GM18907 (cell line): ENCODE measurements around the gene CCDC158.
"Not testable (repeated sequence)": the region's sequence is repeated elsewhere in the genome, so short reads cannot be mapped to it uniquely, and the experiment has no call there.

Experiments used
- ATAC-seq: cut with Tn5 transposase; IDR thresholded peaks from one replicate; pipeline ENCODE4 v1.9.1; 2021; ENCODE audit warnings: mild to moderate bottlenecking, moderate library complexity; ENCODE audit not compliant: unreplicated experiment

The CCDC158 gene

DNA sequence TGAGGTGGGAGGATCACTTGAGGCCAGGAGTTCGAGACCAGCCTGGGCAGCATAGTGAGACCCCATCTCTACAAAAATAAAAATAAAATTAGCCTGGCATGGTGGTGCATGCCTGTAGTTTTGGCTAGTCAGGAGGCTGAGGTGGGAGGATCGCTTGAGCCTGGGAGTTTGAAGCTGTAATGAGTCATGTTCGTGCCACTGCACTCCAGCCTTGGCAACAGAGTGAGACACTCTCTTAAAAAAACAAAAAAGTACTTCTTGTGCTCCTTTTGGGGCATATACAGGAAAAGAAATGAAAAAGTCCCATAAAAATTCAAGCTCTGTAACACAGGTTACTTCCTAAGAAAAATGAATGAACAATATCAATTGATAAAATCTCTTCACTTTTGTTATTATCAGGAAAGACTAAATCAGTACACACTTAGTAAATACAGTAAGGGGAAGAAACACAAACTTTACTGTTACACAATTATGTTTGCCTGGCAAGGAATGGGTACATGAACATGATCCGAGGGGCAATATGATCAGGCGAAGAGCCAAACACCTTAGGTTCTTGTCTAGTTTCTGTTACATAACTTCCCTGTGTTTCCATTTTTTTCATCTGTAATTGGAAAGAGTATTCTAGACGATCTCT lies 46.9 kb downstream of the CCDC158 start:
- no peak for ATAC-seq

- no peak for ATAC-seq
Measured at GRCh38 chr4:76366737-76367136, 54.2 kb downstream of the CCDC158 start.

- ATAC-seq: no peak
Measured at GRCh38 chr4:76365636-76366035, 55.3 kb downstream of the CCDC158 start.

GRCh38 chr4:76364763-76365162 lies 56.2 kb downstream of the CCDC158 start:
- ATAC-seq: no peak

- no peak for ATAC-seq
Measured at GRCh38 chr4:76363556-76364290, 57.2 kb downstream of the CCDC158 start.

GRCh38 chr4:76361689-76362412 lies 59.1 kb downstream of the CCDC158 start:
- no peak for ATAC-seq

GRCh38 chr4:76359881-76360466 lies 61.0 kb downstream of the CCDC158 start:
- not testable (repeated sequence) for ATAC-seq

GRCh38 chr4:76357981-76358380 lies 63.0 kb downstream of the CCDC158 start:
- ATAC-seq: no peak

DNA sequence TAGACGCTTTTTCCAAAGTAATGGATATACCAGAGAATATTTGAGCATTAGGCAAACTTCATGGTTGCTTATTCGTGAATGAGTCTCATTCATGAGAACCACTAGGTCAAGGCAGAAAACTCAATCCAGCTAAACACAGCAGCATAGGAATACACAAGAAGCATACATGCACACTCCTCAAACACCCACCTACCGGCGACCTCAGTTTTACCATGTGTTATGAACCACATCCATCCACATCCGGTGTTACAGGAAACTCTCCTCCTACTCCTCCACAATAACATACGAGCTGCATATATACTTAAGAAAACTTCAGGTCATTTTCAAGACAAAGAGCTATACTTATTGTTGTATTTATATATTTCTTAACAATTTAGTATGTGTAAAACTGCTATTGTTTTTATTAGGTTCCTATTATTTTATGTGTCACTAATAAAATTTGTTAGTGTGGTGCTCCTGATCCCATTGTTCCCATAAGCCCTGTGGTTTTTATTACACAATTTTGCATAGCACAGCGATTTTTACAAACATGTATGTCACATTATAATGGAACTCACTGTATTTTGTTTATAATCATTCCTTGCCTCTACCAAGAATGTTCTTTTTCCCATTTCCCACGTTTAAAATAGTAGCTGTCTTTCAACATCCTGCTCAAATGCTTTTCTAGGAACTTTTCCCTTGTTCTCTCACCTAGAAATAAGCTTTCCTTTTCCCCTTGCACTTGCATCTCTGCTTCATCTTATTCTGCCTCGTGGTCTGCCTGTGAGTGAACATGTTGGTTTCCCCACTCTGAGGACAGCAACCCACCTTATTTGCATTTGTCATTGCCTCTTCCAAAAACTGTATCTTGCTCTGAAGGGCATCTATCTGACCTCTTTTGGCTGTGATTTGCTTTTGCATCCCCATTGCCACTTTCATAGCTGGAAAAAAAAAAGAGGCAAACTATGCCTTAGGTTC lies 66.1 kb downstream of the CCDC158 start:
- ATAC-seq: no peak

DNA sequence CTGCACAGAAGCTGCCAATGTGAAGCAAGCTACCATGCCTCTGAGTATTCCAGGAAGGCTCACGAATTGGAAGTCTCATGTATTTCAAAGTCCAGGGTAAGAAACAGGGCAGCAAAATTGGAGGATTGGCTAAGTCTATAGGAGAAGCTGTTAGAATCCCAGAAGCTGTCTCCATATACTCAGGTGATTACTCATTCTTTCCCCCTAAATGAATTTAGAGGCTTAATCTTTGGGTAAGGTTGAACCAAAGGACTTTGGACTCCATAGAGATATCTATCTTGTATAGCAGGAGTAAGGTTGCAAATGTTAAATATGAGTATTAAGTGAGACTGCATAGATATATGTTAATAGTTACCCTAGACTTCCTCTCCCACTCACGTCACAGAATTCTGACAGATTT lies 78.1 kb downstream of the CCDC158 start:
- no peak for ATAC-seq

- ATAC-seq: no peak
Measured at GRCh38 chr4:76342191-76342590, 78.8 kb downstream of the CCDC158 start.

GRCh38 chr4:76341063-76341462 lies 79.9 kb downstream of the CCDC158 start:
- ATAC-seq: no peak

- ATAC-seq: no peak
Measured at GRCh38 chr4:76339364-76339763, 81.6 kb downstream of the CCDC158 start.

- no peak for ATAC-seq
Measured at GRCh38 chr4:76334885-76335284, 86.1 kb downstream of the CCDC158 start.

DNA sequence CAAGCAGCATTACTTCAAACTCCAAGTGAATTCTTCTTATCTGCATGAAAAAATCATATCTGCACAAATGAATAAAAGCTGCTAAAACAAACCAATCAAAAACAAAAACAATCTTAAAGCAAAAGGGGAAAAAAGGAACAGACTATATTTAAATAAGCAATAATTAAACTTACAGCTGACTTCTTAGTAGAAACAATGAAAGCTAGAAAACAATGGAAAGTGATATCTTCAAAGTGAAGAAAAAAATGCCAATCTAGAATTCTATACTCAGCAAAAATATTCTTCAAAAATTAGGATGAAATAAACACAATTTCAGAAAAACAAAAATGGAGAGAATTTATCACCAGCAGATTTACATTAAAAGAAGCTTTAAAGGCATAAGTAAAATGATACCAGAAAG lies 94.4 kb downstream of the CCDC158 start:
- ATAC-seq: no peak

DNA sequence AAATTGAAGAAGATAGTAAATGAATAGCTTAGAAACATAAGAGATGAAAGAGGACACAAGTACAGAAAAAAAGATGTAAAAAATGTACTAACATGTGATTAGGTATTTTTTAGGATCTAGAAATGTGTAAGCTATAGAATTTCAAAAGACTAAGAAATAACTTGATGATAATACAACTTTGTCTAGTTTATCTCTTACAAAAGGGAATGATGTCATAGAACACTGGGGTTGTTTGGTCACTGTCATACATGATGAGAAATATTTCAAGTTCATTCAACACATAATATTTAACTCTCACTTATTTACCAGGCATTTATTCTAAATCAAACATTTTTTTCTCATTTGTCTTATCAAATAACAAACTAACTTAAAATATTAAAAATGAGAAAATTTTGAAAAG lies 95.9 kb downstream of the CCDC158 start:
- no peak for ATAC-seq

DNA sequence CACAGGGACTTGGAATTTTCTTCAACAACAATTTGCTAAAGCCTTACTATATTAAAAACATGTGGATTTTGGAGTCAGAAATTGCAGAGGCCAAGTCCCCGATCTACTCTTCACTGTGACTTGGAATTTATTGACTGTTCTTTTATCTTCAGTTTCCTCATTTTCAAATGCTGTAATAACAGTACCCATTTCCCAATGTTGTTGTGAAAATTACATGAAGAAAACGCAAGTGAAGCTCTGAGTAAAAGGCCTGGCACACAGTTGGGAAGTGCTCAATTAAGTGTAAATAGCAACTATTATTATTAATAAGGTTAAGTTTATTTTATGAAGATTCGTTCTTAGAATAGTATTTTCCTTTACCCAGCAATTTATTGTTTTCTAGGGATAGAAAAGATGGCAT lies 98.7 kb downstream of the CCDC158 start:
- ATAC-seq: no peak

DNA sequence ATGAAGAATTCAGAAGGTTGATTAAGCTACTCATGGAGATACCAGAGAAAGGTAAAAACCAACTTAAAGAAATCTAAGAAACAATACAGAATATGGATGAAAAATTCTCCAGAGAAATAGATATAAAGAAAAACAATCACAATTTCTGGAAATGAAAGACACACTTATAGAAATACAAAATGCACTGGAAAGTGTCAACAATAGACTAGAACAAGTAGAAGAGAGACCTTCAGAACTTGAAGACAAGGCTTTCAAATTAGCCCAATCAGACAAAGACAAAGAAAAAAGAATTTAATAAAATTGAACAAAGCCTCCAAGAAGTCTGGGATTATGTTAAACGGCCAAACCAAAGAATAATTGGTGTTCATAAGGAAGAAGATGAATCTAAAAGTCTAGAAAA lies 104.8 kb downstream of the CCDC158 start:
- no peak for ATAC-seq

- no peak for ATAC-seq
Measured at GRCh38 chr4:76315267-76315918, 105.5 kb downstream of the CCDC158 start.

DNA sequence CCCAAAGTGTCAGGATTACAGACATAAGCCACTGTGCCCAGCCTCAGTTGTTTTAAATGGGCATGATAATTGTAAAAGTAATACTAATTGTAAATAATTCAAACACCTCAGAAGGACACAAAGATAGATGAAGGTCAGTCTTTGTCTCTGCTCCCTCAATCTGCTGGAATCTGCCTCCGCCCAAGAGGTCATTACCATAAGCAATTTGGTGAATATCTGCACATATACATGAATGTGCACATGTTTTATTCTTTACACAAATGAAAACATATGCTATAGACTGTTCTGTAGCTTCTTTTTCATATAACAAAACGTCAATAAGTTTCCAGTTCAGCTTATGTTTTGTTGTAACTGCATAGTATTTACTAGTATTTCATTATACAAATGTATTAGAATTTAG lies 107.4 kb downstream of the CCDC158 start:
- ATAC-seq: no peak
